CD4-positive, alpha-beta T cell treated with Interleukin-15 for 1 hour (primary cell): ENCODE results near the gene CLEC1B.
"Not testable (repeated sequence)": the region's sequence is repeated elsewhere in the genome, so short reads cannot be mapped to it uniquely, and the experiment has no call there.

Experiments used
- DNase-seq: peaks from one replicate; pipeline ENCODE4 v3.0.0-alpha.2; 2020

Gene CLEC1B

GRCh38 chr12:9973949-9974348, 25.0 kb downstream of the CLEC1B start:
- DNase-seq = no peak

- no peak for DNase-seq
Measured at GRCh38 chr12:9971181-9971580, 27.7 kb downstream of the CLEC1B start, which contains the start of gene CLEC12A. TSS of gene CLEC12A (plus strand) at chr12:9971409. CDS start at chr12:9971597, 188 bp downstream.

GRCh38 chr12:9969673-9970072, 29.2 kb downstream of the CLEC1B start:
- DNase-seq = no peak

- DNase-seq = no peak
Measured at GRCh38 chr12:9961901-9962300, 37.0 kb downstream of the CLEC1B start.

GRCh38 chr12:9961106-9961505, 37.8 kb downstream of the CLEC1B start:
- no peak for DNase-seq

GRCh38 chr12:9960590-9960989, 38.3 kb downstream of the CLEC1B start:
- DNase-seq = no peak

GRCh38 chr12:9957834-9958233, 41.1 kb downstream of the CLEC1B start:
- no peak for DNase-seq

GRCh38 chr12:9952954-9953729, 45.8 kb downstream of the CLEC1B start:
- DNase-seq = not testable (repeated sequence)

GRCh38 chr12:9951026-9951675, 47.8 kb downstream of the CLEC1B start:
- DNase-seq = peak; percentile 23

GRCh38 chr12:9948606-9949296, 50.2 kb downstream of the CLEC1B start:
- no peak for DNase-seq

GRCh38 chr12:9947674-9948073, 51.2 kb downstream of the CLEC1B start:
- DNase-seq = no peak

- no peak for DNase-seq
Measured at GRCh38 chr12:9944391-9944790, 54.5 kb downstream of the CLEC1B start.

- DNase-seq = peak; percentile 74
Measured at GRCh38 chr12:9943240-9943639, 55.7 kb downstream of the CLEC1B start.
